GM21526 (cell line): ENCODE data around the gene GHRH.

Experiments
- ATAC-seq: cut with Tn5 transposase; IDR thresholded peaks from one replicate; pipeline ENCODE4 v1.9.1; 2021; ENCODE audit warnings: moderate library complexity; ENCODE audit not compliant: unreplicated experiment, low FRiP score

GHRH gene

GRCh38 chr20:37261714-37262113, at the start of gene GHRH:
TSS of gene GHRH (minus strand) at chr20:37261814. CDS start at chr20:37256889, 4,925 bp downstream.
- ATAC-seq, result no peak

- no peak for ATAC-seq
These were observed 49.3 kb upstream of the GHRH start for GRCh38 chr20:37310951-37311350.

- no peak for ATAC-seq
These were observed 48.4 kb upstream of the GHRH start for GRCh38 chr20:37309936-37310590.

GRCh38 chr20:37309290-37309689, 47.7 kb upstream of the GHRH start:
- ATAC-seq, result no peak

- peak; percentile 88 for ATAC-seq
These were observed 46.8 kb upstream of the GHRH start for GRCh38 chr20:37308086-37309050.

- no peak for ATAC-seq
These were observed 44.2 kb upstream of the GHRH start for GRCh38 chr20:37305839-37306238.

- no peak for ATAC-seq
These were observed 43.5 kb upstream of the GHRH start for GRCh38 chr20:37305079-37305478.

- ATAC-seq, result no peak
These were observed 42.0 kb upstream of the GHRH start for GRCh38 chr20:37303637-37304036.

GRCh38 chr20:37302981-37303380, 41.4 kb upstream of the GHRH start:
- ATAC-seq, result no peak

- no peak for ATAC-seq
These were observed 39.9 kb upstream of the GHRH start for GRCh38 chr20:37301558-37301957.

GRCh38 chr20:37301120-37301519, 39.5 kb upstream of the GHRH start:
- ATAC-seq, result no peak

- no peak for ATAC-seq
These were observed 38.3 kb upstream of the GHRH start for GRCh38 chr20:37299718-37300528.

GRCh38 chr20:37298190-37298939, 36.8 kb upstream of the GHRH start:
- no peak for ATAC-seq

- no peak for ATAC-seq
These were observed 35.6 kb upstream of the GHRH start for GRCh38 chr20:37297066-37297736.

GRCh38 chr20:37296371-37296770, 34.8 kb upstream of the GHRH start:
- ATAC-seq, result no peak

GRCh38 chr20:37295595-37295994, 34.0 kb upstream of the GHRH start:
- ATAC-seq, result no peak

GRCh38 chr20:37295001-37295400, 33.4 kb upstream of the GHRH start:
- no peak for ATAC-seq

- ATAC-seq, result no peak
These were observed 32.8 kb upstream of the GHRH start for GRCh38 chr20:37294262-37294981.
